ENCODE results near the gene JAKMIP3.

JAKMIP3 gene

DNA sequence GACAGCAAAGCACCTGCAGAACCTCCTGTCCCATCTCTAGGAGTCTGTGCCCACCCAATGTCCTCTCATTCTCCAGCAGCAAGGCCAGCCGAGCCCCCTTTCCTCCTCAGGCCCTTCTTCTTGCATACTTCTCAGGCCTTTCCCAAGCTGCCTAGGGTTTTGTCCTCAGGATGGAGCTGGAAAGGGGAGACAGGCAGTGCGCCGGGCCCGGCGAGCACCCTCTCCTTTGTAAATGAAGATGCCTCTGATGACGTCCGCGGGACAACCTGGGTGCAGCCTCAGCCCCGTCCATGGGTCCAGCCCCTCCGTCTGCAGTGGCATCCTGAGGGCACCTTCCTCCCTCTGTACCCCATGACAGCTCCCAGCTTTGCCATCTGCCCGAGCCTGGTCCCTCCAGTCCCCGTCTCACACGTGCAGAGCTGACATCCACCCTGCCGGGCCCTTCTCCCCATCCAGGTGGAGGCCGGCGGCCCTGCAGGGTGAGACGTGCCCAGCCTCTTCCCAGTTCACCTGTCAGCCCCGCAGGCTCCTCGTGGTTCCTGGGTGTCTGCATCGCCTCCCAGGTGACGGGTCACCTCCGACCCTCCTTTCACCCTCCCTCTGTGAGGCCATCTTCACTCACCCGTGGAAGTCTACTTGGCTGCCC is 36.4 kb downstream of the JAKMIP3 start:
- TF ChIP-seq, protein P1, sequence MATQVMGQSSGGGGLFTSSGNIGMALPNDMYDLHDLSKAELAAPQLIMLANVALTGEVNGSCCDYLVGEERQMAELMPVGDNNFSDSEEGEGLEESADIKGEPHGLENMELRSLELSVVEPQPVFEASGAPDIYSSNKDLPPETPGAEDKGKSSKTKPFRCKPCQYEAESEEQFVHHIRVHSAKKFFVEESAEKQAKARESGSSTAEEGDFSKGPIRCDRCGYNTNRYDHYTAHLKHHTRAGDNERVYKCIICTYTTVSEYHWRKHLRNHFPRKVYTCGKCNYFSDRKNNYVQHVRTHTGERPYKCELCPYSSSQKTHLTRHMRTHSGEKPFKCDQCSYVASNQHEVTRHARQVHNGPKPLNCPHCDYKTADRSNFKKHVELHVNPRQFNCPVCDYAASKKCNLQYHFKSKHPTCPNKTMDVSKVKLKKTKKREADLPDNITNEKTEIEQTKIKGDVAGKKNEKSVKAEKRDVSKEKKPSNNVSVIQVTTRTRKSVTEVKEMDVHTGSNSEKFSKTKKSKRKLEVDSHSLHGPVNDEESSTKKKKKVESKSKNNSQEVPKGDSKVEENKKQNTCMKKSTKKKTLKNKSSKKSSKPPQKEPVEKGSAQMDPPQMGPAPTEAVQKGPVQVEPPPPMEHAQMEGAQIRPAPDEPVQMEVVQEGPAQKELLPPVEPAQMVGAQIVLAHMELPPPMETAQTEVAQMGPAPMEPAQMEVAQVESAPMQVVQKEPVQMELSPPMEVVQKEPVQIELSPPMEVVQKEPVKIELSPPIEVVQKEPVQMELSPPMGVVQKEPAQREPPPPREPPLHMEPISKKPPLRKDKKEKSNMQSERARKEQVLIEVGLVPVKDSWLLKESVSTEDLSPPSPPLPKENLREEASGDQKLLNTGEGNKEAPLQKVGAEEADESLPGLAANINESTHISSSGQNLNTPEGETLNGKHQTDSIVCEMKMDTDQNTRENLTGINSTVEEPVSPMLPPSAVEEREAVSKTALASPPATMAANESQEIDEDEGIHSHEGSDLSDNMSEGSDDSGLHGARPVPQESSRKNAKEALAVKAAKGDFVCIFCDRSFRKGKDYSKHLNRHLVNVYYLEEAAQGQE (IDR thresholded peaks at IDR 0.05; ENCODE audit: insufficient replicate concordance, low read depth), result no peak
- H3K27ac ChIP-seq (replicated peaks), result no peak overlapping the region

DNA sequence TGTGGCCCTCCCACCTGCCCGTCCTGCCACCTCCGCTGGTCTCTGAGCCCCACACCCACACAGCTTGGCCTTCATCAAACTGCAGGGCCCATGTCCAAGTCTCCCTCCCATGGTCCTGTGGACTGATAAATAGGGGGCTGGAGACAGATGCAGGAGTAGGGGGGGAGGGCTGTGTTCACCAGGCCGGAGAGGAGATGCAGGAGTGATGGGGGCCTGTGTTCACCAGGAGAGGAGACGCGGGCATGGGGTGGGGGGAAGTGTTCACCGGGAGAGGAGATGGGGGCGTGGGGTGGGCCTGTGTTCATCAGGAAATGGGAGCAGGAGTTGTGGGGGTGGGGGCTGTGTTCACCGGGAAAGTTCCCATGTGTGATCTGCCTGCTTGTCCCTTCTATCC is 37.0 kb downstream of the JAKMIP3 start:
- TF ChIP-seq, protein P1 (IDR thresholded peaks at IDR 0.05; ENCODE audit: insufficient replicate concordance, low read depth), result no peak
- TF ChIP-seq SPI1 (IDR thresholded peaks at IDR 0.05; ENCODE audit: borderline replicate concordance, low read depth) (no peak), POLR2AphosphoS5 (IDR thresholded peaks at IDR 0.05; ENCODE audit: low read depth) (no peak), GABPA (IDR thresholded peaks at IDR 0.05; ENCODE audit: low read depth) (no peak)
- TF ChIP-seq, protein P2, sequence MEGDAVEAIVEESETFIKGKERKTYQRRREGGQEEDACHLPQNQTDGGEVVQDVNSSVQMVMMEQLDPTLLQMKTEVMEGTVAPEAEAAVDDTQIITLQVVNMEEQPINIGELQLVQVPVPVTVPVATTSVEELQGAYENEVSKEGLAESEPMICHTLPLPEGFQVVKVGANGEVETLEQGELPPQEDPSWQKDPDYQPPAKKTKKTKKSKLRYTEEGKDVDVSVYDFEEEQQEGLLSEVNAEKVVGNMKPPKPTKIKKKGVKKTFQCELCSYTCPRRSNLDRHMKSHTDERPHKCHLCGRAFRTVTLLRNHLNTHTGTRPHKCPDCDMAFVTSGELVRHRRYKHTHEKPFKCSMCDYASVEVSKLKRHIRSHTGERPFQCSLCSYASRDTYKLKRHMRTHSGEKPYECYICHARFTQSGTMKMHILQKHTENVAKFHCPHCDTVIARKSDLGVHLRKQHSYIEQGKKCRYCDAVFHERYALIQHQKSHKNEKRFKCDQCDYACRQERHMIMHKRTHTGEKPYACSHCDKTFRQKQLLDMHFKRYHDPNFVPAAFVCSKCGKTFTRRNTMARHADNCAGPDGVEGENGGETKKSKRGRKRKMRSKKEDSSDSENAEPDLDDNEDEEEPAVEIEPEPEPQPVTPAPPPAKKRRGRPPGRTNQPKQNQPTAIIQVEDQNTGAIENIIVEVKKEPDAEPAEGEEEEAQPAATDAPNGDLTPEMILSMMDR (IDR thresholded peaks at IDR 0.05; ENCODE audit: insufficient read depth, low read length), result no peak
- no peak for DNase-seq (ENCODE audit: low read depth in 1 of 2, low spot score in 1 of 2)
- no peak overlapping the region for H3K4me3 ChIP-seq (replicated peaks; ENCODE audit: insufficient read depth, low read length)
- H3K27me3 ChIP-seq (ENCODE audit: insufficient read depth, poor library complexity, severe bottlenecking), result no peaks in the 10 kb centered on the region
- H3K27ac ChIP-seq (replicated peaks), result no peak overlapping the region

More for the DNA sequence above, 36.4 kb downstream of the JAKMIP3 start:
- DNase-seq (ENCODE audit: low read depth in 1 of 2, low spot score in 1 of 2), result no peak
- no peak overlapping the region for H3K4me3 ChIP-seq (replicated peaks; ENCODE audit: insufficient read depth, low read length)
- H3K27me3 ChIP-seq (ENCODE audit: insufficient read depth, poor library complexity, severe bottlenecking), result no peaks in the 10 kb centered on the region

DNA sequence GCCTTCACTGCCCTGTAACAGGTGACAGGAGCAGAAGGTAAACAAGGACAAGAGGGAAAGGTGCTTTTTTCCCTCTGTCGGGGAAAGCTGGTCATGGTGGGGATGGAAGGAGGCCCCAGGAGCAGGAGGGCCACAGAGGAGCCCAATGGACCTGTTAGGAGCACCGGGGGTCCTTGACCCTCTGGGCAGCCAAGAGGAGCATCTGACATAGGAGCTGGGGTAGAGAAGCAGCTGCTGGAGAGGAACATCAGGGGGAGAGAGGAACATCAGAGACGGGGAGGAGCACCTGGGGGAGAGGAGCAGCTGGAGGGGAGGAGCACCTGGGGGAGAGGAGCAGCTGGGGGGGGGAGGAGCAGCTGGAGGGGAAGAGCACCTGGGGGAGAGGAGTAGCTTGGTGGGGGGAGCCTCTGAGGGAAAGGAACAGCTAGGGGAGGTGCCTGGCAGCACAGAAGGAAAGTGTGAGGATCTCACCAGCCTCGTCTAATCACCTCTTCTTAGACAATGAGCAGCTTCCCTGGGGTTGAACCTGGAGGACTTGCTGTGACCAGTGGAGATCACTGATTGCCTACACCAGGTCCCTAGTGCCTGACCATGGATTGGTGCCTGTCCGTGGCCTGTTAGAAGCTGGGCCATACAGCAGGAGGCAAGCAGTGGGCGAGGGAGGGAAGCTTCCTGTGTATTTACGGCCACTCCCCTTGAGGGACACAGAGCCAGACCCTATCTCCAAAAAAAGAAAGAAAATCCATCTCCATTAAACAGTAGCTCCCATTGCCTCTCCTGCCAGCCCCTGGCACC is 37.6 kb downstream of the JAKMIP3 start:
- Histone ChIP-seq H3K4me3 (replicated peaks; ENCODE audit: insufficient read depth, low read length) (no peak overlapping the region), H3K27ac (replicated peaks) (no peak overlapping the region), H3K27me3 (ENCODE audit: insufficient read depth, poor library complexity, severe bottlenecking) (no peaks in the 10 kb centered on the region)
- no peak for DNase-seq (ENCODE audit: low read depth in 1 of 2, low spot score in 1 of 2)
- TF ChIP-seq, protein P2 (IDR thresholded peaks at IDR 0.05; ENCODE audit: insufficient read depth, low read length), result no peak
- TF ChIP-seq POLR2AphosphoS5 (IDR thresholded peaks at IDR 0.05; ENCODE audit: low read depth) (no peak), GABPA (IDR thresholded peaks at IDR 0.05; ENCODE audit: low read depth) (no peak), SPI1 (IDR thresholded peaks at IDR 0.05; ENCODE audit: borderline replicate concordance, low read depth) (no peak)
- TF ChIP-seq, protein P1 (IDR thresholded peaks at IDR 0.05; ENCODE audit: insufficient replicate concordance, low read depth), result no peak

All from HL-60 (cell line).